ENCODE results near the gene LRIT1.

GRCh38 chr10:84236807-84237198 lies 4.5 kb downstream of the LRIT1 start:
- no peak for TF ChIP-seq CTCF (IDR thresholded peaks at IDR 0.05)
- no peak for TF ChIP-seq POLR2AphosphoS5 (IDR thresholded peaks at IDR 0.05)
- TF ChIP-seq EP300 (IDR thresholded peaks at IDR 0.05), result no peak
- no peak for TF ChIP-seq POLR2A (IDR thresholded peaks at IDR 0.05)
